HCT116 (cell line): ENCODE data around the gene KANK3. TPM values are rescaled to one million over a fixed set of nuclear protein-coding genes. Genes with fewer than 3 reads are reported as not detected.
A peak's percentile ranks its signal among the peaks of the same experiment; 100 is the strongest.

Experiments used
- ATAC-seq: fragments of 200-7000 bp; cut with Tn5 transposase; 2 replicates; pipeline ENCODE4 v1.9.1; 2020; ENCODE audit warnings: mild to moderate bottlenecking, moderate library complexity
- BruUV-seq: library from RNA; stranded (reverse); fragments of 400-500 nt; replicated peaks from 2 replicates; lab custom pipeline; 2021; lab: Mats Ljungman, UMichigan
- CTCF ChIA-PET: fragments of 300-600 bp; sonication (Branson Sonifier 250); formaldehyde crosslinking; loops from one replicate; lab custom pipeline; 2021; ENCODE audit warnings: antibody characterized with exemption; lab: Charles Lee
- POLR2A ChIA-PET: fragments of 300-600, 350-600 bp; sonication (Branson Sonifier 250); formaldehyde crosslinking; loops from one replicate; lab custom pipeline; 2021; ENCODE audit warnings: antibody characterized with exemption; lab: Charles Lee
- RAD21 ChIA-PET, 2 experiments: fragments of 300-600 bp; sonication (Branson Sonifier 250); formaldehyde crosslinking; loops; one replicate each; lab custom pipeline; 2023; ENCODE audit warnings: low total read pairs in 2 of 2; ENCODE audit not compliant: uncharacterized antibody in 2 of 2, unreplicated experiment in 2 of 2, low non-redundant PET in 1 of 2; lab: Charles Lee
- DNase-seq: peaks from one replicate; pipeline ENCODE4 v3.0.0-alpha.2; 2010; ENCODE audit warnings: low read depth, low spot score
- H2AFZ ChIP-seq: fragments of 200-600 bp; shearing (Covaris generic), sonication (generic); 2 replicates; pipeline ENCODE4 v1.6.1; 2017; ENCODE audit warnings: low read depth, mixed run types, mixed read lengths, antibody characterized with exemption, low read length; ENCODE audit not compliant: poor library complexity, severe bottlenecking
- H3K27ac ChIP-seq: 2 replicates; pipeline ENCODE4 v1.5.1; 2012; ENCODE audit warnings: low read depth, low read length
- H3K27me3 ChIP-seq: fragments of 200-600 bp; sonication (generic); 2 replicates; pipeline ENCODE4 v1.6.1; 2016; ENCODE audit warnings: mixed run types, low read length, mixed read lengths; ENCODE audit not compliant: insufficient read depth
- H3K36me3 ChIP-seq, 2 experiments: fragments of 200-500 bp in 1 of 2; fragments of 200-600 bp in 1 of 2; sonication (Bioruptor generic) in 1 of 2; sonication (generic) in 1 of 2; 2 replicates each; pipeline versions ENCODE4 v1.5.1 to v1.6.1; 2014 to 2016; ENCODE audit warnings: low read length in 2 of 2, inconsistent platforms in 1 of 2, mixed read lengths in 1 of 2, mixed run types in 1 of 2; ENCODE audit not compliant: insufficient read depth in 2 of 2, control insufficient read depth in 1 of 2
- H3K4me1 ChIP-seq, 2 experiments: fragments of 200-600 bp in 1 of 2; sonication (generic) in 1 of 2; 2 replicates each; pipeline versions ENCODE4 v1.5.1 to v1.6.1; 2012 to 2017; ENCODE audit warnings: low read length in 2 of 2, inconsistent platforms in 1 of 2, mild to moderate bottlenecking in 1 of 2, mixed read lengths in 1 of 2, mixed run types in 1 of 2, moderate library complexity in 1 of 2; ENCODE audit not compliant: insufficient read depth in 2 of 2, control insufficient read depth in 1 of 2
- H3K4me2 ChIP-seq: fragments of 200-600 bp; sonication (generic); 2 replicates; pipeline ENCODE4 v1.6.1; 2017; ENCODE audit warnings: mixed run types, low read length, mixed read lengths
- H3K4me3 ChIP-seq, 2 experiments: fragments of 200-600 bp in 1 of 2; sonication (generic) in 1 of 2; replicated peaks in 1 of 2; 2 replicates each; pipeline ENCODE4 v1.5.1; 2011 to 2016; ENCODE audit warnings: low read length in 2 of 2, control low read depth in 1 of 2, low read depth in 1 of 2, mild to moderate bottlenecking in 1 of 2, mixed read lengths in 1 of 2, mixed run types in 1 of 2
- H3K79me2 ChIP-seq: fragments of 200-600 bp; sonication (generic); 2 replicates; pipeline ENCODE4 v1.6.1; 2017; ENCODE audit warnings: mild to moderate bottlenecking, mixed run types, low read length, moderate library complexity, mixed read lengths; ENCODE audit not compliant: insufficient read depth
- H3K9ac ChIP-seq: fragments of 200-600 bp; sonication (generic); 2 replicates; pipeline ENCODE4 v1.6.1; 2016; ENCODE audit warnings: low read length, mixed read lengths
- H3K9me2 ChIP-seq: fragments of 200-600 bp; sonication (generic), shearing (Covaris generic); 2 replicates; pipeline ENCODE4 v1.6.1; 2017; ENCODE audit warnings: mixed run types, mild to moderate bottlenecking, moderate library complexity; ENCODE audit not compliant: insufficient read depth
- H3K9me3 ChIP-seq, 2 experiments: fragments of 200-500 bp in 1 of 2; fragments of 200-600 bp in 1 of 2; sonication (Bioruptor generic) in 1 of 2; sonication (generic) in 1 of 2; 2 replicates each; pipeline ENCODE4 v1.6.1; 2014 to 2017; ENCODE audit warnings: low read length in 2 of 2, mixed read lengths in 2 of 2, inconsistent platforms in 1 of 2, low read depth in 1 of 2, mild to moderate bottlenecking in 1 of 2, mixed run types in 1 of 2, moderate library complexity in 1 of 2; ENCODE audit not compliant: control insufficient read depth in 1 of 2, insufficient read depth in 1 of 2
- H4K20me1 ChIP-seq: fragments of 200-600 bp; sonication (generic), shearing (Covaris generic); 2 replicates; pipeline ENCODE4 v1.6.1; 2017; ENCODE audit warnings: mixed run types, mild to moderate bottlenecking, moderate library complexity; ENCODE audit not compliant: insufficient read depth
- CEBPB ChIP-seq: IDR thresholded peaks from 2 replicates; pipeline ENCODE4 v1.6.1; 2012; ENCODE audit warnings: low read depth
- CTCF ChIP-seq, 3 experiments: fragments of 200-600 bp in 1 of 3; sonication (generic) in 1 of 3; IDR thresholded peaks in 2 of 3; conservative IDR thresholded peaks in 1 of 3; 2 replicates each; pipeline ENCODE4 v1.5.1; 2012 to 2017; ENCODE audit warnings: low read depth in 2 of 3, low read length in 2 of 3, antibody characterized with exemption in 1 of 3, borderline replicate concordance in 1 of 3, control low read depth in 1 of 3, mild to moderate bottlenecking in 1 of 3, mixed read lengths in 1 of 3, mixed run types in 1 of 3, moderate library complexity in 1 of 3; ENCODE audit not compliant: insufficient read depth in 1 of 3
- EGR1 ChIP-seq: IDR thresholded peaks from 2 replicates; pipeline ENCODE4 v1.6.1; 2012; ENCODE audit warnings: low read depth
- ELF1 ChIP-seq: IDR thresholded peaks from 2 replicates; pipeline ENCODE4 v1.6.1; 2012; ENCODE audit warnings: low read depth, borderline replicate concordance
- EZH2 ChIP-seq: fragments of 200-600 bp; sonication (generic); IDR thresholded peaks from 2 replicates; pipeline ENCODE4 v1.6.1; 2017; ENCODE audit warnings: antibody characterized with exemption, mixed run types
- EZH2phosphoT487 ChIP-seq: fragments of 200-600 bp; IDR thresholded peaks from 2 replicates; pipeline ENCODE4 v1.6.1; 2018; ENCODE audit warnings: antibody characterized with exemption, borderline replicate concordance
- FOSL1 ChIP-seq: IDR thresholded peaks from 2 replicates; pipeline ENCODE4 v1.6.1; 2012; ENCODE audit warnings: low read depth
- JUND ChIP-seq: IDR thresholded peaks from 2 replicates; pipeline ENCODE4 v1.6.1; 2012
- MAX ChIP-seq: IDR thresholded peaks from 2 replicates; pipeline ENCODE4 v1.6.1; 2012
- POLR2A ChIP-seq: IDR thresholded peaks from 2 replicates; pipeline ENCODE4 v1.7.0; 2011; ENCODE audit warnings: borderline replicate concordance; ENCODE audit not compliant: insufficient read depth, insufficient read length; ENCODE audit errors: extremely low read depth
- RAD21 ChIP-seq: IDR thresholded peaks from 2 replicates; pipeline ENCODE4 v1.6.1; 2012; ENCODE audit warnings: low read depth, mild to moderate bottlenecking
- REST ChIP-seq: IDR thresholded peaks from 2 replicates; pipeline ENCODE4 v1.6.1; 2012; ENCODE audit warnings: low read depth
- SIN3A ChIP-seq: IDR thresholded peaks from 2 replicates; pipeline ENCODE4 v1.6.1; 2012; ENCODE audit warnings: low read depth
- SP1 ChIP-seq: IDR thresholded peaks from 2 replicates; pipeline ENCODE4 v1.6.1; 2012; ENCODE audit warnings: low read depth
- SRF ChIP-seq: IDR thresholded peaks from 2 replicates; pipeline ENCODE4 v1.6.1; 2012; ENCODE audit warnings: low read depth
- TCF7L2 ChIP-seq: IDR thresholded peaks from 2 replicates; pipeline ENCODE4 v1.7.0; 2011; ENCODE audit warnings: borderline replicate concordance, inconsistent platforms; ENCODE audit not compliant: insufficient read depth, insufficient read length; ENCODE audit errors: extremely low read depth
- YY1 ChIP-seq: IDR thresholded peaks from 2 replicates; pipeline ENCODE4 v1.6.1; 2011; ENCODE audit warnings: low read length, low read depth, moderate library complexity, mild to moderate bottlenecking; ENCODE audit not compliant: insufficient replicate concordance; ENCODE audit errors: extremely low read depth
- ZBTB33 ChIP-seq: IDR thresholded peaks from 2 replicates; pipeline ENCODE4 v1.6.1; 2011; ENCODE audit warnings: mild to moderate bottlenecking, low read length, moderate library complexity; ENCODE audit not compliant: insufficient replicate concordance; ENCODE audit errors: extremely low read depth
- intact Hi-C: fragments of 100-400 bp; cut with micrococcal nuclease; formaldehyde crosslinking; loops from 2 replicates; pipeline ENCODE4 v1.10.0; 2022
- total RNA-seq: library from RNA; stranded (reverse); gene quantifications from one replicate; pipeline ENCODE4 v1.2.1, GENCODE V29; 2021; ENCODE audit not compliant: unreplicated experiment

KANK3 gene
- total RNA-seq, 1 experiment from 2014 or later, result 21.7 TPM

GRCh38 chr19:8386990-8387389 is 43.9 kb upstream of the KANK3 start:
- BruUV-seq, result TSS peak; percentile 26
- H3K27me3 ChIP-seq, result no peaks in the 10 kb centered on the region
- H3K4me1 ChIP-seq, result peaks cover 6 to 23% of the 10 kb centered on the region in 2 experiments; a peak in 3 of 4 replicates

More at GRCh38 chr19:8386990-8387389, 43.9 kb upstream of the KANK3 start:
- H3K9me3 ChIP-seq, result no peaks in the 10 kb centered on the region; a peak in 1 of 4 replicates
- intact Hi-C loops, result no loop called here
- DNase-seq, result no peak
- TF ChIP-seq CEBPB, result no peak
- no peak for TF ChIP-seq YY1
- TF ChIP-seq SRF, result no peak
- no peak for TF ChIP-seq POLR2A
- TF ChIP-seq TCF7L2, result no peak
- no peak for TF ChIP-seq EZH2phosphoT487
- no peak for TF ChIP-seq EZH2
- no peak for TF ChIP-seq FOSL1
- no peak for TF ChIP-seq REST
- TF ChIP-seq EGR1, result no peak
- no peak for TF ChIP-seq JUND
- no peak for TF ChIP-seq MAX
- no peak for TF ChIP-seq ELF1
- no peak for TF ChIP-seq RAD21
- no peak for TF ChIP-seq ZBTB33
- TF ChIP-seq CTCF (IDR thresholded peaks at IDR 0.05 in 2 of 3, conservative IDR thresholded peaks at IDR 0.05 in 1 of 3; ENCODE audit: borderline replicate concordance in 1 of 3, insufficient read depth in 1 of 3, low read depth in 2 of 3, low read length in 2 of 3), result no peak
- TF ChIP-seq SP1, result no peak
- no peak for TF ChIP-seq SIN3A
- TF ChIP-seq, all 23 proteins: peak for 0
- H3K9me2 ChIP-seq, result no peaks in the 10 kb centered on the region
- H3K9ac ChIP-seq, result no peak overlapping the region
- RAD21 ChIA-PET, result no interaction called here
- H3K4me2 ChIP-seq, result no peak overlapping the region
- no peak overlapping the region for H2AFZ ChIP-seq
- POLR2A ChIA-PET, result interaction anchor here (0.6 to 2.0 kb wide), 2 partner anchors 10 to 29 kb away, joined by 3 to 12 read pairs; no protein-coding TSS in a partner anchor
- CTCF ChIA-PET, result no interaction called here
- no peak overlapping the region for H3K27ac ChIP-seq
- no peak for ATAC-seq
- H3K79me2 ChIP-seq, result peaks cover 12% of the 10 kb centered on the region
- H3K36me3 ChIP-seq, result no peaks in the 10 kb centered on the region
- no peaks in the 10 kb centered on the region; the same call in 1 of the 2 replicates for H4K20me1 ChIP-seq
- H3K4me3 ChIP-seq, result no peak overlapping the region
